CD4-positive, alpha-beta memory T cell (primary cell): ENCODE results near the gene TLCD5. TPM values are rescaled to one million over a fixed set of nuclear protein-coding genes. Genes with fewer than 3 reads are reported as not detected.

ENCODE experiments used
- CTCF ChIA-PET: fragments of 350-600 bp; sonication (Branson Sonifier 250); formaldehyde crosslinking; loops from one replicate; lab custom pipeline; 2021; ENCODE audit warnings: inconsistent platforms; ENCODE audit not compliant: partially characterized antibody; lab: Charles Lee
- POLR2A ChIA-PET: fragments of 350-600 bp; sonication (Branson Sonifier 250); formaldehyde crosslinking; loops from one replicate; lab custom pipeline; 2021; ENCODE audit not compliant: partially characterized antibody; lab: Charles Lee
- DNase-seq, 5 donors: peaks; one replicate each; pipeline versions ENCODE4 v3.0.0 to v3.0.0-alpha.2; 2020 to 2022; ENCODE audit warnings: mixed read lengths in 1 of 5
- H3K27ac ChIP-seq: one replicate; pipeline ENCODE4 v1.7.0; 2013; ENCODE audit warnings: low read depth, low read length
- H3K27me3 ChIP-seq: 2 replicates; pipeline ENCODE4 v1.7.0; 2013; ENCODE audit warnings: mild to moderate bottlenecking, low read length, moderate library complexity; ENCODE audit not compliant: insufficient read depth
- H3K36me3 ChIP-seq: 2 replicates; pipeline ENCODE4 v1.7.0; 2013; ENCODE audit warnings: mild to moderate bottlenecking, low read length, moderate library complexity; ENCODE audit not compliant: insufficient read depth
- H3K4me1 ChIP-seq: 2 replicates; pipeline ENCODE4 v1.7.0; 2013; ENCODE audit warnings: mild to moderate bottlenecking, low read length, moderate library complexity; ENCODE audit not compliant: insufficient read depth
- H3K4me3 ChIP-seq, 2 donors: one replicate each; pipeline ENCODE4 v1.7.0; 2013; ENCODE audit warnings: low read length in 2 of 2, mild to moderate bottlenecking in 1 of 2
- H3K9me3 ChIP-seq, 2 donors: one replicate each; pipeline ENCODE4 v1.7.0; 2013; ENCODE audit warnings: low read length in 2 of 2, control low read depth in 1 of 2; ENCODE audit not compliant: control insufficient read depth in 1 of 2
- H3K27ac Mint-ChIP-seq, 7 donors: one replicate each; pipeline ENCODE4 v1.8.0; 2020 to 2021; ENCODE audit warnings: mixed read lengths in 7 of 7, mild to moderate bottlenecking in 6 of 7, inconsistent platforms in 3 of 7, moderate library complexity in 3 of 7
- H3K27me3 Mint-ChIP-seq, 2 donors: one replicate each; pipeline ENCODE4 v1.8.0; 2020 to 2021; ENCODE audit warnings: mixed read lengths in 2 of 2
- H3K36me3 Mint-ChIP-seq, 2 donors: one replicate each; pipeline ENCODE4 v1.8.0; 2020 to 2021; ENCODE audit warnings: mixed read lengths in 2 of 2, inconsistent platforms in 1 of 2, mild to moderate bottlenecking in 1 of 2
- H3K4me1 Mint-ChIP-seq, 4 donors: one replicate each; pipeline ENCODE4 v1.8.0; 2020 to 2021; ENCODE audit warnings: mixed read lengths in 4 of 4, mild to moderate bottlenecking in 1 of 4
- H3K4me3 Mint-ChIP-seq, 8 donors: one replicate each; pipeline ENCODE4 v1.8.0; 2020 to 2021; ENCODE audit warnings: mixed read lengths in 8 of 8, mild to moderate bottlenecking in 7 of 8, moderate library complexity in 6 of 8, inconsistent platforms in 3 of 8
- H3K9me3 Mint-ChIP-seq, 8 donors: one replicate each; pipeline ENCODE4 v1.8.0; 2020 to 2021; ENCODE audit warnings: mixed read lengths in 8 of 8, mild to moderate bottlenecking in 5 of 8, inconsistent platforms in 3 of 8, moderate library complexity in 1 of 8
- intact Hi-C: fragments of 100-400 bp; cut with micrococcal nuclease; formaldehyde crosslinking; loops from one replicate; pipeline ENCODE4 v1.15.1; 2023
- polyA plus RNA-seq, 2 donors: library from polyadenylated mRNA; unstranded; fragments of 300-500 nt; fragmentation: Illumina TruSeq; gene quantifications; one replicate each; pipeline ENCODE4 v1.2.3, GENCODE V29; 2021
- total RNA-seq, 2 experiments: library from RNA; stranded (reverse); gene quantifications; one replicate each; pipeline ENCODE4 v1.2.3, GENCODE V29; 2021

The TLCD5 gene
- total and polyA plus RNA-seq, 4 experiments from 2014 or later = 0.13 to 0.70 (median 0.27) TPM

GRCh38 chr11:120336641-120337354 is 11.7 kb downstream of the TLCD5 start:
- H3K4me3 Mint-ChIP-seq = peak overlapping the region; percentile 87 to 92 (median 90)
- peaks cover 0 to 5% of the 10 kb centered on the region in 2 donors for H3K36me3 Mint-ChIP-seq
- intact Hi-C loops = no loop called here
- H3K9me3 Mint-ChIP-seq = peaks cover 0 to 6% (median 0%) of the 10 kb centered on the region in 8 donors
- Histone ChIP-seq H3K27ac (no peak overlapping the region), H3K27me3 (peaks cover 10% of the 10 kb centered on the region), H3K36me3 (no peaks in the 10 kb centered on the region), H3K4me3 (peak overlapping the region; percentile 44 to 54), H3K4me1 (peaks cover 33% of the 10 kb centered on the region), H3K9me3 (no peaks in the 10 kb centered on the region)
- POLR2A ChIA-PET = no interaction called here
- CTCF ChIA-PET = interaction anchor here (1.0 to 4.9 kb wide), 7 partner anchors 10 to 349 kb away, joined by 3 to 104 read pairs (median 8); no protein-coding TSS in a partner anchor
- H3K27ac Mint-ChIP-seq = peak overlapping the region in 6 of 7 donors; percentile 23 to 86 (median 76)
- peak in 3 of 5 donors; percentile 10 to 31 (median 12) for DNase-seq
- H3K27me3 Mint-ChIP-seq = peaks cover 35 to 37% of the 10 kb centered on the region in 2 donors
- H3K4me1 Mint-ChIP-seq = peaks cover 22 to 39% (median 30%) of the 10 kb centered on the region in 4 donors

GRCh38 chr11:120337355-120338106 is 12.4 kb downstream of the TLCD5 start:
- POLR2A ChIA-PET = interaction anchor here (0.7 kb wide), 1 partner anchor 132 kb away, joined by 3 read pairs; no protein-coding TSS in a partner anchor
- H3K4me1 Mint-ChIP-seq = peaks cover 22 to 39% (median 30%) of the 10 kb centered on the region in 4 donors
- CTCF ChIA-PET = interaction anchor here (0.9 to 1.8 kb wide), 3 partner anchors 34 to 347 kb away, joined by 3 to 8 read pairs (median 3); no protein-coding TSS in a partner anchor
- H3K36me3 Mint-ChIP-seq = peaks cover 2 to 6% of the 10 kb centered on the region in 2 donors
- H3K27me3 ChIP-seq = peaks cover 14% of the 10 kb centered on the region
- no peaks in the 10 kb centered on the region for H3K36me3 ChIP-seq
- no peaks in the 10 kb centered on the region for H3K9me3 ChIP-seq
- H3K4me3 ChIP-seq = peak overlapping the region in 1 of 2 donors; percentile 44
- peaks cover 40 to 41% of the 10 kb centered on the region in 2 donors for H3K27me3 Mint-ChIP-seq
- no peak for DNase-seq
- H3K27ac ChIP-seq = no peak overlapping the region
- peak overlapping the region; percentile 87 to 92 (median 90) for H3K4me3 Mint-ChIP-seq
- peaks cover 33% of the 10 kb centered on the region for H3K4me1 ChIP-seq
- peaks cover 0 to 8% (median 5%) of the 10 kb centered on the region in 8 donors for H3K9me3 Mint-ChIP-seq
- peak overlapping the region in 3 of 7 donors; percentile 2 to 30 (median 23) for H3K27ac Mint-ChIP-seq
- intact Hi-C loops = no loop called here

GRCh38 chr11:120338107-120338933 is 13.2 kb downstream of the TLCD5 start:
- POLR2A ChIA-PET = interaction anchor here (0.7 kb wide), 1 partner anchor 131 kb away, joined by 3 read pairs; no protein-coding TSS in a partner anchor
- H3K4me3 Mint-ChIP-seq = peak overlapping the region in 6 of 8 donors; percentile 53 to 92 (median 91)
- H3K9me3 Mint-ChIP-seq = peaks cover 0 to 8% (median 5%) of the 10 kb centered on the region in 8 donors

GRCh38 chr11:120339394-120339890 is 14.3 kb downstream of the TLCD5 start:
- Mint-ChIP-seq H3K4me1 (peaks cover 24 to 49% (median 37%) of the 10 kb centered on the region in 4 donors), H3K27ac (no peak overlapping the region), H3K36me3 (peaks cover 2 to 6% of the 10 kb centered on the region in 2 donors), H3K4me3 (peak overlapping the region in 4 of 8 donors; percentile 0 to 57 (median 14)), H3K9me3 (peaks cover 0 to 8% (median 5%) of the 10 kb centered on the region in 8 donors), H3K27me3 (peaks cover 40 to 44% of the 10 kb centered on the region in 2 donors)
- POLR2A ChIA-PET = no interaction called here
- Histone ChIP-seq H3K27me3 (peaks cover 22% of the 10 kb centered on the region), H3K27ac (no peak overlapping the region), H3K9me3 (no peaks in the 10 kb centered on the region), H3K36me3 (no peaks in the 10 kb centered on the region), H3K4me1 (peaks cover 46% of the 10 kb centered on the region), H3K4me3 (no peak overlapping the region)
- peak in 1 of 5 donors; percentile 12 for DNase-seq
- intact Hi-C loops = no loop called here
- CTCF ChIA-PET = interaction anchor here (0.6 to 1.1 kb wide), 4 partner anchors 10 to 346 kb away, joined by 3 to 4 read pairs (median 4); no protein-coding TSS in a partner anchor

More at GRCh38 chr11:120338107-120338933, 13.2 kb downstream of the TLCD5 start:
- no peaks in the 10 kb centered on the region for H3K9me3 ChIP-seq
- peaks cover 35% of the 10 kb centered on the region for H3K4me1 ChIP-seq
- H3K27ac ChIP-seq = no peak overlapping the region
- H3K27me3 Mint-ChIP-seq = peaks cover 41% of the 10 kb centered on the region in 2 donors
- intact Hi-C loops = no loop called here
- H3K27me3 ChIP-seq = peaks cover 19% of the 10 kb centered on the region
- no peaks in the 10 kb centered on the region for H3K36me3 ChIP-seq
- peak overlapping the region in 2 of 7 donors; percentile 2 to 13 for H3K27ac Mint-ChIP-seq
- peaks cover 22 to 39% (median 30%) of the 10 kb centered on the region in 4 donors for H3K4me1 Mint-ChIP-seq
- H3K4me3 ChIP-seq = no peak overlapping the region
- CTCF ChIA-PET = interaction anchor here (0.6 to 1.8 kb wide), 6 partner anchors 11 to 347 kb away, joined by 3 to 8 read pairs (median 4); no protein-coding TSS in a partner anchor
- DNase-seq = no peak
- peaks cover 2 to 6% of the 10 kb centered on the region in 2 donors for H3K36me3 Mint-ChIP-seq

DNA sequence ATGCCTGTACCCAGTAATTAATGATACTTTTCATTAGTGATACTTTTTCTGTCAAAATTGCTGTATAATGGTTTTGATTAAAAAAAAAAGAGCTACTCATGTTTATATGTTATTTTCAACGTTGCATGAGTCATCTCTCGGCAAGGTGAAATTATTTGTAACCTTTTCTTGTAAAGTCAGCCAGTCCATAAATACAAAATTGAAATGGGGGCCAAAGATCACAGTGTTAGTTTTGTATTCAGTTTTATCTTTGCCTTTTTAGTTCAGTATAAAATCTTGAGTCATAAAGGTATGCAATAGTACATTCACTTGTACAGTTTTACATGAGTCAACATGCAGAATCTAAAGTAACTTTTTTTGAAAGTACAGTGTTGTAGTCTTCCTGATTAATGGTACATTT is 15.4 kb downstream of the TLCD5 start:
- ChIA-PET POLR2A (no interaction called here), CTCF (no interaction called here)
- DNase-seq = no peak
- no peak overlapping the region for H3K4me3 Mint-ChIP-seq
- peaks cover 28 to 51% (median 41%) of the 10 kb centered on the region in 4 donors for H3K4me1 Mint-ChIP-seq
- no peaks in the 10 kb centered on the region for H3K36me3 ChIP-seq
- H3K27me3 ChIP-seq = peaks cover 22% of the 10 kb centered on the region
- H3K36me3 Mint-ChIP-seq = peaks cover 2 to 5% of the 10 kb centered on the region in 2 donors
- no peak overlapping the region for H3K27ac ChIP-seq
- no peak overlapping the region for H3K27ac Mint-ChIP-seq
- H3K27me3 Mint-ChIP-seq = peaks cover 40 to 45% of the 10 kb centered on the region in 2 donors
- peaks cover 0 to 8% (median 5%) of the 10 kb centered on the region in 8 donors for H3K9me3 Mint-ChIP-seq
- peaks cover 50% of the 10 kb centered on the region for H3K4me1 ChIP-seq
- intact Hi-C loops = no loop called here
- H3K9me3 ChIP-seq = no peaks in the 10 kb centered on the region
- no peak overlapping the region for H3K4me3 ChIP-seq

GRCh38 chr11:120342226-120342625 is 17.1 kb downstream of the TLCD5 start:
- Mint-ChIP-seq H3K9me3 (peaks cover 0 to 8% (median 4%) of the 10 kb centered on the region in 8 donors), H3K4me1 (peaks cover 33 to 56% (median 43%) of the 10 kb centered on the region in 4 donors), H3K36me3 (peaks cover 1 to 2% of the 10 kb centered on the region in 2 donors), H3K4me3 (no peak overlapping the region), H3K27ac (no peak overlapping the region), H3K27me3 (peaks cover 43 to 47% of the 10 kb centered on the region in 2 donors)
- Histone ChIP-seq H3K9me3 (no peaks in the 10 kb centered on the region), H3K36me3 (no peaks in the 10 kb centered on the region), H3K27ac (no peak overlapping the region), H3K4me3 (no peak overlapping the region), H3K27me3 (peaks cover 21% of the 10 kb centered on the region), H3K4me1 (peaks cover 54% of the 10 kb centered on the region)
- intact Hi-C loops = no loop called here
- ChIA-PET CTCF (no interaction called here), POLR2A (no interaction called here)
- DNase-seq = no peak
